SK-N-SH (cell line): ENCODE data around the gene CTXND1. TPM values are rescaled to one million over a fixed set of nuclear protein-coding genes. Genes with fewer than 3 reads are reported as not detected.

Experiments
- CTCF ChIA-PET: fragments of 300-600, 350-600 bp; formaldehyde crosslinking; extraction: SDS; loops from one replicate; lab custom pipeline; 2021; lab: Yijun Ruan, JAX
- POLR2A ChIA-PET: fragments of 350-600 bp; sonication (Branson Sonifier 250); formaldehyde crosslinking; extraction: SDS; loops from one replicate; lab custom pipeline; 2020; ENCODE audit warnings: antibody characterized with exemption, inconsistent platforms; lab: Yijun Ruan, JAX
- DNase-seq: peaks from one replicate; pipeline ENCODE4 v3.0.0; 2012
- H2AFZ ChIP-seq: fragments of 200-600 bp; sonication (generic); 2 replicates; pipeline ENCODE4 v1.8.1; 2016; ENCODE audit warnings: antibody characterized with exemption, mild to moderate bottlenecking, low read depth
- H3F3A ChIP-seq: fragments of 200-600 bp; sonication (generic); replicated peaks from 2 replicates; pipeline ENCODE3; 2016; ENCODE audit warnings: antibody characterized with exemption, mild to moderate bottlenecking; ENCODE audit not compliant: insufficient read depth
- H3K27ac ChIP-seq, 2 experiments: fragments of 200-500 bp in 1 of 2; fragments of 200-600 bp in 1 of 2; sonication (Bioruptor generic) in 1 of 2; sonication (generic), shearing (Covaris generic) in 1 of 2; 2 replicates each; pipeline versions ENCODE4 v1.5.1 to v1.6.1; 2014 to 2016; ENCODE audit warnings: low read depth in 2 of 2, inconsistent platforms in 1 of 2, low read length in 1 of 2, mild to moderate bottlenecking in 1 of 2, mixed read lengths in 1 of 2
- H3K27me3 ChIP-seq: fragments of 200-600 bp; sonication (generic), shearing (Covaris generic); 2 replicates; pipeline ENCODE4 v1.6.1; 2016; ENCODE audit warnings: mixed run types; ENCODE audit not compliant: insufficient read depth
- H3K36me3 ChIP-seq, 2 experiments: fragments of 200-500 bp in 1 of 2; fragments of 200-600 bp in 1 of 2; sonication (Bioruptor generic) in 1 of 2; sonication (generic) in 1 of 2; replicated peaks in 1 of 2; 2 replicates each; pipeline versions ENCODE3 to v1.5.1; 2014 to 2016; ENCODE audit warnings: low read length in 1 of 2, mild to moderate bottlenecking in 1 of 2; ENCODE audit not compliant: insufficient read depth in 2 of 2, control insufficient read depth in 1 of 2
- H3K4me1 ChIP-seq, 2 experiments: fragments of 200-500 bp in 1 of 2; fragments of 200-600 bp in 1 of 2; sonication (Bioruptor generic) in 1 of 2; sonication (generic), shearing (Covaris generic) in 1 of 2; 2 replicates each; pipeline versions ENCODE4 v1.5.1 to v1.6.1; 2014 to 2016; ENCODE audit warnings: low read depth in 1 of 2, low read length in 1 of 2, mixed run types in 1 of 2; ENCODE audit not compliant: insufficient read depth in 2 of 2, control insufficient read depth in 1 of 2
- H3K4me2 ChIP-seq: fragments of 200-600 bp; sonication (generic), shearing (Covaris generic); 2 replicates; pipeline ENCODE4 v1.6.1; 2017; ENCODE audit warnings: mixed run types
- H3K4me3 ChIP-seq, 2 experiments: fragments of 200-500 bp in 1 of 2; fragments of 200-600 bp in 1 of 2; sonication (Bioruptor generic) in 1 of 2; sonication (generic), shearing (Covaris generic) in 1 of 2; 2 replicates each; pipeline versions ENCODE4 v1.5.1 to v1.8.1; 2014 to 2016; ENCODE audit warnings: low read depth in 2 of 2, inconsistent platforms in 1 of 2, low read length in 1 of 2, mild to moderate bottlenecking in 1 of 2, mixed read lengths in 1 of 2, moderate library complexity in 1 of 2
- H3K79me2 ChIP-seq: fragments of 200-600 bp; sonication (generic); 2 replicates; pipeline ENCODE4 v1.8.1; 2017; ENCODE audit warnings: mild to moderate bottlenecking; ENCODE audit not compliant: insufficient read depth
- H3K9ac ChIP-seq: fragments of 200-600 bp; sonication (generic); 2 replicates; pipeline ENCODE4 v1.6.1; 2017; ENCODE audit warnings: mixed run types
- H3K9me2 ChIP-seq: fragments of 200-600 bp; sonication (generic); 2 replicates; pipeline ENCODE4 v1.6.1; 2017; ENCODE audit warnings: mixed run types
- H3K9me3 ChIP-seq: fragments of 200-600 bp; sonication (generic); 2 replicates; pipeline ENCODE4 v1.6.1; 2017; ENCODE audit warnings: mixed run types, mild to moderate bottlenecking, moderate library complexity
- H4K20me1 ChIP-seq: fragments of 200-600 bp; sonication (generic); 2 replicates; pipeline ENCODE4 v1.6.1; 2017; ENCODE audit warnings: mild to moderate bottlenecking, mixed run types; ENCODE audit not compliant: insufficient read depth
- ELF1 ChIP-seq: IDR thresholded peaks from 2 replicates; pipeline ENCODE4 v1.4.0; 2012
- EP300 ChIP-seq, 2 experiments: IDR thresholded peaks; 2 replicates each; pipeline versions ENCODE4 v1.4.0 to v1.6.1; 2012; ENCODE audit warnings: borderline replicate concordance in 1 of 2, low read depth in 1 of 2, low read length in 1 of 2
- EZH2phosphoT487 ChIP-seq: fragments of 200-600 bp; sonication (generic); IDR thresholded peaks from 2 replicates; pipeline ENCODE4 v1.6.1; 2017; ENCODE audit warnings: low read depth, mixed run types, mild to moderate bottlenecking, antibody characterized with exemption, moderate library complexity, borderline replicate concordance
- FOXM1 ChIP-seq: IDR thresholded peaks from 2 replicates; pipeline ENCODE4 v1.4.0; 2012; ENCODE audit warnings: low read depth, mild to moderate bottlenecking
- GATA2 ChIP-seq: sonication (generic); formaldehyde crosslinking; IDR thresholded peaks from 2 replicates; pipeline ENCODE4 v1.5.0; 2020; ENCODE audit warnings: mild to moderate bottlenecking, missing genetic modification reagents
- IRF3 ChIP-seq: fragments of 150-350 bp; IDR thresholded peaks from 2 replicates; pipeline ENCODE4 v1.6.1; 2016; ENCODE audit warnings: mild to moderate bottlenecking, low read depth, low read length
- JUND ChIP-seq: IDR thresholded peaks from 2 replicates; pipeline ENCODE4 v1.4.0; 2012
- MAX ChIP-seq: IDR thresholded peaks from 2 replicates; pipeline ENCODE4 v1.4.0; 2012; ENCODE audit warnings: low read depth
- MEF2A ChIP-seq: IDR thresholded peaks from 2 replicates; pipeline ENCODE4 v1.4.0; 2012; ENCODE audit warnings: low read depth, borderline replicate concordance
- POLR2AphosphoS5 ChIP-seq: IDR thresholded peaks from 2 replicates; pipeline ENCODE4 v1.6.1; 2012; ENCODE audit warnings: low read depth, low read length
- RCOR1 ChIP-seq: fragments of 150-350 bp; IDR thresholded peaks from 2 replicates; pipeline ENCODE4 v1.6.1; 2017; ENCODE audit warnings: antibody characterized with exemption, low read length
- REST ChIP-seq: IDR thresholded peaks from 2 replicates; pipeline ENCODE4 v1.6.1; 2012; ENCODE audit warnings: mild to moderate bottlenecking, low read depth, low read length, moderate library complexity
- RFX5 ChIP-seq: IDR thresholded peaks from 2 replicates; pipeline ENCODE4 v1.6.1; 2012; ENCODE audit warnings: mild to moderate bottlenecking, improper control_type of control experiment, low read length
- RXRA ChIP-seq: IDR thresholded peaks from 2 replicates; pipeline ENCODE4 v1.4.0; 2012; ENCODE audit warnings: low read depth, mild to moderate bottlenecking, borderline replicate concordance
- SIN3A ChIP-seq: IDR thresholded peaks from 2 replicates; pipeline ENCODE4 v1.6.1; 2012; ENCODE audit warnings: low read depth, mild to moderate bottlenecking, low read length, moderate library complexity, borderline replicate concordance
- SMC3 ChIP-seq: IDR thresholded peaks from 2 replicates; pipeline ENCODE4 v1.6.1; 2012; ENCODE audit warnings: low read depth, low read length, improper control_type of control experiment
- TEAD4 ChIP-seq: IDR thresholded peaks from 2 replicates; pipeline ENCODE4 v1.4.0; 2012; ENCODE audit warnings: mild to moderate bottlenecking, borderline replicate concordance; ENCODE audit not compliant: insufficient read depth
- WGBS: methylation state at CpG from one replicate; pipeline ENCODE4 v1.1.6; 2017; ENCODE audit warnings: low lambda C conversion rate; 5-methylcytosine and 5-hydroxymethylcytosine counted together
- polyA plus RNA-seq, 3 experiments: library from polyadenylated mRNA; depleted of rRNA; stranded (reverse); fragments of >200 nt; gene quantifications; 2 replicates each; pipeline ENCODE4 v1.2.3, GENCODE V29; 2012
- TF ChIP-seq, protein P1 (sequence below): fragments of 200-600 bp; sonication (generic); IDR thresholded peaks from 2 replicates; pipeline ENCODE4 v1.6.1; 2017; ENCODE audit warnings: antibody characterized with exemption, mild to moderate bottlenecking, moderate library complexity
- TF ChIP-seq, protein P2 (sequence below): IDR thresholded peaks from 2 replicates; pipeline ENCODE4 v1.4.0; 2012; ENCODE audit warnings: low read depth, borderline replicate concordance

CTXND1 gene
- polyA plus RNA-seq, 1 of the 3 experiments (the other 2 are of a cell fraction): not detected

DNA sequence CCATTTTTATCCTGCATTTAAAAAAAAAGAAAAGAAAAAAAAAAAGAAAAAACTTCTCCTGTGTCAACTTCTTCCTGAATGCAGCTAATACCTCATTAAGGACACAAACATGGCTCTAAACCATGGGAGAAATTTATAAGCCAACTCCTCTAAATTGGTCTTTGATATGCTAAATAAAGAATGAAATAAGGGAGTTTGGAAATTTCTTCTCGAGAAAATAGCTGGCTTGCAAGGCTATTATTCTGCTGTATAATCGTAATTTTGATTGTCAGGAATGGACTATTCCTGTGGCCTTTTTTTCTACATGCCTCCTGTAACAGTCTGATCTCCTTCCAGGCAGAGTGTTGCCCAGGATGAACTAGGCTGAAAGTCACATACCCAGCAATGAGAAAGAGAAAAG is 20.6 kb downstream of the CTXND1 start:
- H3K4me3 ChIP-seq: no peak overlapping the region
- DNase-seq: no peak
- H3K27ac ChIP-seq: no peak overlapping the region
- POLR2A ChIA-PET: no interaction called here
- H3K4me2 ChIP-seq: no peak overlapping the region
- CTCF ChIA-PET: no interaction called here
- H3K9ac ChIP-seq: no peak overlapping the region
- no peaks in the 10 kb centered on the region for H3K36me3 ChIP-seq
- H4K20me1 ChIP-seq: no peaks in the 10 kb centered on the region
- peaks cover 19% of the 10 kb centered on the region; the same call in 1 of the 2 replicates for H3K27me3 ChIP-seq
- H3K4me1 ChIP-seq: no peaks in the 10 kb centered on the region
- no peaks in the 10 kb centered on the region for H3F3A ChIP-seq
- WGBS: 7% methylated on average over 2 of the region's 2 CpGs
- no peak overlapping the region for H2AFZ ChIP-seq
- H3K79me2 ChIP-seq: no peaks in the 10 kb centered on the region
- H3K9me3 ChIP-seq: no peaks in the 10 kb centered on the region
- no peaks in the 10 kb centered on the region for H3K9me2 ChIP-seq
- TF ChIP-seq GATA2 (CRISPR knock-in tag) (no peak), TEAD4 (no peak), RXRA (no peak), JUND (no peak), ELF1 (no peak), IRF3 (no peak), EZH2phosphoT487 (no peak), FOXM1 (no peak), EP300 (IDR thresholded peaks at IDR 0.05; ENCODE audit: borderline replicate concordance in 1 of 2, low read depth in 1 of 2, low read length in 1 of 2) (no peak), REST (no peak), SMC3 (no peak), MAX (no peak), POLR2AphosphoS5 (no peak), RFX5 (no peak), SIN3A (no peak), MEF2A (no peak), RCOR1 (no peak)
- TF ChIP-seq, protein P1, sequence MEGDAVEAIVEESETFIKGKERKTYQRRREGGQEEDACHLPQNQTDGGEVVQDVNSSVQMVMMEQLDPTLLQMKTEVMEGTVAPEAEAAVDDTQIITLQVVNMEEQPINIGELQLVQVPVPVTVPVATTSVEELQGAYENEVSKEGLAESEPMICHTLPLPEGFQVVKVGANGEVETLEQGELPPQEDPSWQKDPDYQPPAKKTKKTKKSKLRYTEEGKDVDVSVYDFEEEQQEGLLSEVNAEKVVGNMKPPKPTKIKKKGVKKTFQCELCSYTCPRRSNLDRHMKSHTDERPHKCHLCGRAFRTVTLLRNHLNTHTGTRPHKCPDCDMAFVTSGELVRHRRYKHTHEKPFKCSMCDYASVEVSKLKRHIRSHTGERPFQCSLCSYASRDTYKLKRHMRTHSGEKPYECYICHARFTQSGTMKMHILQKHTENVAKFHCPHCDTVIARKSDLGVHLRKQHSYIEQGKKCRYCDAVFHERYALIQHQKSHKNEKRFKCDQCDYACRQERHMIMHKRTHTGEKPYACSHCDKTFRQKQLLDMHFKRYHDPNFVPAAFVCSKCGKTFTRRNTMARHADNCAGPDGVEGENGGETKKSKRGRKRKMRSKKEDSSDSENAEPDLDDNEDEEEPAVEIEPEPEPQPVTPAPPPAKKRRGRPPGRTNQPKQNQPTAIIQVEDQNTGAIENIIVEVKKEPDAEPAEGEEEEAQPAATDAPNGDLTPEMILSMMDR: no peak
- TF ChIP-seq, protein P2, sequence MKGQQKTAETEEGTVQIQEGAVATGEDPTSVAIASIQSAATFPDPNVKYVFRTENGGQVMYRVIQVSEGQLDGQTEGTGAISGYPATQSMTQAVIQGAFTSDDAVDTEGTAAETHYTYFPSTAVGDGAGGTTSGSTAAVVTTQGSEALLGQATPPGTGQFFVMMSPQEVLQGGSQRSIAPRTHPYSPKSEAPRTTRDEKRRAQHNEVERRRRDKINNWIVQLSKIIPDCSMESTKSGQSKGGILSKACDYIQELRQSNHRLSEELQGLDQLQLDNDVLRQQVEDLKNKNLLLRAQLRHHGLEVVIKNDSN: no peak
